Panc1 (cell line): Measurements from ENCODE around the gene ITPR2. TPM values are rescaled to one million over a fixed set of nuclear protein-coding genes. Genes with fewer than 3 reads are reported as not detected.
"Not testable (repeated sequence)": the region's sequence is repeated elsewhere in the genome, so short reads cannot be mapped to it uniquely, and the experiment has no call there.

Experiments used
- ATAC-seq: fragments of 200-7000 bp; cut with Tn5 transposase; 2 replicates; pipeline ENCODE4 v1.9.1; 2020; ENCODE audit warnings: mild to moderate bottlenecking, moderate library complexity
- BruUV-seq: library from RNA; stranded (reverse); fragments of 400-500 nt; replicated peaks from 2 replicates; lab custom pipeline; 2021; lab: Mats Ljungman, UMichigan
- CTCF ChIA-PET: fragments of 300-600 bp; sonication (Branson Sonifier 250); formaldehyde crosslinking; loops from one replicate; lab custom pipeline; 2022; ENCODE audit warnings: antibody characterized with exemption; lab: Charles Lee
- POLR2A ChIA-PET: fragments of 300-600 bp; sonication (Branson Sonifier 250); formaldehyde crosslinking; loops from one replicate; lab custom pipeline; 2022; ENCODE audit warnings: antibody characterized with exemption; lab: Charles Lee
- DNase-seq: peaks from one replicate; pipeline ENCODE4 v3.0.0-alpha.2; 2010; ENCODE audit warnings: low read depth, low spot score
- H3K27ac ChIP-seq: 2 replicates; pipeline ENCODE4 v1.5.1; 2011; ENCODE audit warnings: mild to moderate bottlenecking, low read length, inconsistent platforms
- H3K27me3 ChIP-seq: fragments of 200-500 bp; sonication (Bioruptor generic); 2 replicates; pipeline ENCODE4 v1.6.0; 2014; ENCODE audit warnings: low read length, inconsistent platforms; ENCODE audit not compliant: control insufficient read depth, insufficient read depth
- H3K36me3 ChIP-seq: fragments of 200-500 bp; sonication (Bioruptor generic); 2 replicates; pipeline ENCODE4 v1.5.1; 2014; ENCODE audit warnings: inconsistent platforms, mild to moderate bottlenecking, low read length, moderate library complexity; ENCODE audit not compliant: control insufficient read depth, insufficient read depth
- H3K4me1 ChIP-seq: 2 replicates; pipeline ENCODE4 v1.5.1; 2011; ENCODE audit warnings: inconsistent platforms, mild to moderate bottlenecking, low read length, moderate library complexity; ENCODE audit not compliant: control insufficient read depth, insufficient read depth
- H3K4me3 ChIP-seq, 2 experiments: 2 replicates each; pipeline ENCODE4 v1.5.1; 2011 to 2012; ENCODE audit warnings: low read depth in 2 of 2, low read length in 2 of 2, mild to moderate bottlenecking in 2 of 2, inconsistent platforms in 1 of 2, moderate library complexity in 1 of 2
- H3K9me3 ChIP-seq: fragments of 200-500 bp; sonication (Bioruptor generic); 2 replicates; pipeline ENCODE4 v1.5.1; 2014; ENCODE audit warnings: low read depth, mild to moderate bottlenecking, inconsistent platforms, low read length, moderate library complexity; ENCODE audit not compliant: control insufficient read depth, insufficient read depth
- POLR2AphosphoS5 ChIP-seq: IDR thresholded peaks from 2 replicates; pipeline ENCODE4 v1.6.1; 2012; ENCODE audit warnings: mild to moderate bottlenecking, low read depth, low read length, moderate library complexity
- SIN3A ChIP-seq: IDR thresholded peaks from 2 replicates; pipeline ENCODE4 v1.6.1; 2012; ENCODE audit warnings: low read depth, mild to moderate bottlenecking, low read length, moderate library complexity, borderline replicate concordance; ENCODE audit not compliant: insufficient read depth
- TCF7L2 ChIP-seq: IDR thresholded peaks from 2 replicates; pipeline ENCODE4 v1.6.1; 2011; ENCODE audit warnings: mild to moderate bottlenecking, low read depth, low read length, inconsistent platforms
- in situ Hi-C: cut with HindIII; loops from 2 replicates; pipeline ENCODE4 v1.10.0; 2016; ENCODE audit warnings: low sequenced_read_pairs, low pct_unique_long_range_greater_than_20kb
- intact Hi-C: fragments of 100-400 bp; cut with micrococcal nuclease; formaldehyde crosslinking; loops from one replicate; pipeline ENCODE4 v1.10.0; 2022; ENCODE audit not compliant: unreplicated experiment
- total RNA-seq: library from RNA; stranded (reverse); gene quantifications from one replicate; pipeline ENCODE4 v1.2.1, GENCODE V29; 2021; ENCODE audit not compliant: unreplicated experiment
- TF ChIP-seq, protein P1 (sequence below), 2 experiments: IDR thresholded peaks; 2 replicates each; pipeline ENCODE4 v1.6.1; 2011 to 2012; ENCODE audit warnings: low read depth in 2 of 2, control low read depth in 1 of 2, low read length in 1 of 2, mild to moderate bottlenecking in 1 of 2, moderate library complexity in 1 of 2; ENCODE audit not compliant: insufficient read depth in 1 of 2
- TF ChIP-seq, protein P2 (sequence below): fragments of 450-650 bp; IDR thresholded peaks from 2 replicates; pipeline ENCODE4 v1.5.1; 2017; ENCODE audit warnings: mild to moderate bottlenecking

The ITPR2 gene
- total RNA-seq, 1 experiment from 2014 or later, result 41.8 TPM

DNA sequence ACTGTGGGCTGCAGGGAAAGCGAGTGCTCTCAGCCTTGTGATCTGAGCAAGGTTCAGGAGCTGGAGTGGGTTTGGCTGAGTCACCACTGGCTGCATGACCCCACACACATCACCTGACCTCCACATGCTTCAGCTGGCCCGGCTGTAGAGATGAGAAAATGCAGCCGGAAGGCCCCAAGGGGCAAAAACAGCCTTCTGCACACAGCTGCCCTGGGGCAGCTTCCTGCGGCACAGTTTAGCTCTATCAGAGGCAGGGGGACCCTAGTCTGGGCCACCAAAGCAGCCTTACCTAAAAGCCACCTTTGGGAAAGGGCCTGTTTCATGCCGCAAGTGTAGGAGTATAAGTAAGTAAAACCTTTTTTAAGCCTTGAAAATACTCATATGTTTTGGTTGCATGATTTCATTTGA is 514.3 kb downstream of the ITPR2 start:
- peak; percentile 36 for DNase-seq
- no peaks in the 10 kb centered on the region for H3K27me3 ChIP-seq
- peak overlapping the region; percentile 36 for H3K27ac ChIP-seq
- peak; percentile 78 for ATAC-seq
- intact Hi-C loops (no loop called here), in situ Hi-C loops (no loop called here)
- no peak overlapping the region for H3K4me3 ChIP-seq
- no peak for TF ChIP-seq TCF7L2
- no peak for TF ChIP-seq POLR2AphosphoS5
- TF ChIP-seq, protein P1, sequence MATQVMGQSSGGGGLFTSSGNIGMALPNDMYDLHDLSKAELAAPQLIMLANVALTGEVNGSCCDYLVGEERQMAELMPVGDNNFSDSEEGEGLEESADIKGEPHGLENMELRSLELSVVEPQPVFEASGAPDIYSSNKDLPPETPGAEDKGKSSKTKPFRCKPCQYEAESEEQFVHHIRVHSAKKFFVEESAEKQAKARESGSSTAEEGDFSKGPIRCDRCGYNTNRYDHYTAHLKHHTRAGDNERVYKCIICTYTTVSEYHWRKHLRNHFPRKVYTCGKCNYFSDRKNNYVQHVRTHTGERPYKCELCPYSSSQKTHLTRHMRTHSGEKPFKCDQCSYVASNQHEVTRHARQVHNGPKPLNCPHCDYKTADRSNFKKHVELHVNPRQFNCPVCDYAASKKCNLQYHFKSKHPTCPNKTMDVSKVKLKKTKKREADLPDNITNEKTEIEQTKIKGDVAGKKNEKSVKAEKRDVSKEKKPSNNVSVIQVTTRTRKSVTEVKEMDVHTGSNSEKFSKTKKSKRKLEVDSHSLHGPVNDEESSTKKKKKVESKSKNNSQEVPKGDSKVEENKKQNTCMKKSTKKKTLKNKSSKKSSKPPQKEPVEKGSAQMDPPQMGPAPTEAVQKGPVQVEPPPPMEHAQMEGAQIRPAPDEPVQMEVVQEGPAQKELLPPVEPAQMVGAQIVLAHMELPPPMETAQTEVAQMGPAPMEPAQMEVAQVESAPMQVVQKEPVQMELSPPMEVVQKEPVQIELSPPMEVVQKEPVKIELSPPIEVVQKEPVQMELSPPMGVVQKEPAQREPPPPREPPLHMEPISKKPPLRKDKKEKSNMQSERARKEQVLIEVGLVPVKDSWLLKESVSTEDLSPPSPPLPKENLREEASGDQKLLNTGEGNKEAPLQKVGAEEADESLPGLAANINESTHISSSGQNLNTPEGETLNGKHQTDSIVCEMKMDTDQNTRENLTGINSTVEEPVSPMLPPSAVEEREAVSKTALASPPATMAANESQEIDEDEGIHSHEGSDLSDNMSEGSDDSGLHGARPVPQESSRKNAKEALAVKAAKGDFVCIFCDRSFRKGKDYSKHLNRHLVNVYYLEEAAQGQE (IDR thresholded peaks at IDR 0.05; ENCODE audit: insufficient read depth in 1 of 2, low read depth in 2 of 2, low read length in 1 of 2), result no peak
- no peak for TF ChIP-seq SIN3A
- TF ChIP-seq, protein P2, sequence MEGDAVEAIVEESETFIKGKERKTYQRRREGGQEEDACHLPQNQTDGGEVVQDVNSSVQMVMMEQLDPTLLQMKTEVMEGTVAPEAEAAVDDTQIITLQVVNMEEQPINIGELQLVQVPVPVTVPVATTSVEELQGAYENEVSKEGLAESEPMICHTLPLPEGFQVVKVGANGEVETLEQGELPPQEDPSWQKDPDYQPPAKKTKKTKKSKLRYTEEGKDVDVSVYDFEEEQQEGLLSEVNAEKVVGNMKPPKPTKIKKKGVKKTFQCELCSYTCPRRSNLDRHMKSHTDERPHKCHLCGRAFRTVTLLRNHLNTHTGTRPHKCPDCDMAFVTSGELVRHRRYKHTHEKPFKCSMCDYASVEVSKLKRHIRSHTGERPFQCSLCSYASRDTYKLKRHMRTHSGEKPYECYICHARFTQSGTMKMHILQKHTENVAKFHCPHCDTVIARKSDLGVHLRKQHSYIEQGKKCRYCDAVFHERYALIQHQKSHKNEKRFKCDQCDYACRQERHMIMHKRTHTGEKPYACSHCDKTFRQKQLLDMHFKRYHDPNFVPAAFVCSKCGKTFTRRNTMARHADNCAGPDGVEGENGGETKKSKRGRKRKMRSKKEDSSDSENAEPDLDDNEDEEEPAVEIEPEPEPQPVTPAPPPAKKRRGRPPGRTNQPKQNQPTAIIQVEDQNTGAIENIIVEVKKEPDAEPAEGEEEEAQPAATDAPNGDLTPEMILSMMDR, result no peak
- ChIA-PET POLR2A (interaction anchor here (0.7 kb wide), 1 partner anchor 124 kb away, joined by 3 read pairs; no protein-coding TSS in a partner anchor), CTCF (no interaction called here)
- peaks cover 8% of the 10 kb centered on the region; the same call in 1 of the 2 replicates for H3K4me1 ChIP-seq
- no TSS peak for BruUV-seq
- no peaks in the 10 kb centered on the region for H3K36me3 ChIP-seq
- peaks cover 7% of the 10 kb centered on the region; the same call in 1 of the 2 replicates for H3K9me3 ChIP-seq

DNA sequence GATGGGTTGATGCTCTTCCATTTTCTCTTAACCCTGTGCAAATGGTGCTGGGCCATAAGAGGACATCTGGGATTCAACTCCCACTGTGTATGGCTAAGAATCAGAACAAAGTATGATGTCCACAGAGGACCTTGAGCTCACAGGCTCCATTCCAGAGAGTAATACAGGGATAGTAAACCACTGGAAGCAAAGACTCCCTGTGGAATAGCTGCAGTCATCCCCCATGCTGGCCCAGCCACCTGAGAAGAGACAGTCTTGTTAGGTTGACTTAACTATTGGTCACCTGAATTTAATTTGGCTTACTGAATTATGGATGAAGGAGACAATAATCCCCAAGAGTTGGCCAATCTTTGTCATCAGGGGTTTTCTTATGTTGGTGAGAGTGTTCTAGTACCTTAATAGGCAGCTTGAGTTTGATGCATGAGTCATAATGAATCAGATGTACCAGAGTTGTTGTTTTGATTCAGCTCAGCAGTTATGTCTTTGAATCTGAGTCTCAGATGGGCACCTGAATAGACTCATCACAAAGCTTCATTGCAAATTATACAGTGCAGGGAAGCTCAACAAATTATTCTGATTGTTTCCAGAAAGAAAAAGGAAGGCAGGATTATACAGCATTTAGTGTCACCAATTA is 514.9 kb downstream of the ITPR2 start:
- ChIA-PET CTCF (no interaction called here), POLR2A (interaction anchor here (0.7 kb wide), 1 partner anchor 124 kb away, joined by 3 read pairs; no protein-coding TSS in a partner anchor)
- BruUV-seq, result no TSS peak
- Histone ChIP-seq H3K4me1 (peaks cover 8% of the 10 kb centered on the region; the same call in 1 of the 2 replicates), H3K4me3 (no peak overlapping the region), H3K27ac (peak overlapping the region; percentile 36), H3K27me3 (no peaks in the 10 kb centered on the region), H3K36me3 (no peaks in the 10 kb centered on the region), H3K9me3 (peaks cover 7% of the 10 kb centered on the region; the same call in 1 of the 2 replicates)
- in situ Hi-C loops (no loop called here), intact Hi-C loops (no loop called here)
- peak; percentile 91 for ATAC-seq
- TF ChIP-seq SIN3A (no peak), TCF7L2 (no peak), POLR2AphosphoS5 (no peak)
- TF ChIP-seq, protein P2, result no peak; the same call in 1 of the 2 replicates
- DNase-seq, result peak; percentile 81

DNA sequence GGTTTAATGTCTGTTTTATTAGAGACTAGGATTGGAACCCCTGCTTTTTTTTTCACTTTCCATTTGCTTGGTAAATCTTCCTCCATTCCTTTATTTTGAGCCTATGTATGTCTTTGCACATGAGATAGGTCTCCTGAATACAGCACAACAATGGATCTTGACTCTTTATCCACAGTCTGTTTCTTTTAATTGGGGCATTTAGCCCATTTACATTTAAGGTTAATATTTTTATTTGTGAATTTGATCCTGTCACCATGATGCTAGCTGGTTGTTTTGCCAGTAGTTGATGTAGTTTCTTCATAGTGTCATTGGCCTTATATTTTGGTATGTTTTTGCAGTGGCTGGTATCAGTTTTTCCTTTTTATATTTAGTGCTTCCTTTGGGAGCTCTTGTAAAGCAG is 518.9 kb downstream of the ITPR2 start:
- not testable (repeated sequence) for ATAC-seq

DNA sequence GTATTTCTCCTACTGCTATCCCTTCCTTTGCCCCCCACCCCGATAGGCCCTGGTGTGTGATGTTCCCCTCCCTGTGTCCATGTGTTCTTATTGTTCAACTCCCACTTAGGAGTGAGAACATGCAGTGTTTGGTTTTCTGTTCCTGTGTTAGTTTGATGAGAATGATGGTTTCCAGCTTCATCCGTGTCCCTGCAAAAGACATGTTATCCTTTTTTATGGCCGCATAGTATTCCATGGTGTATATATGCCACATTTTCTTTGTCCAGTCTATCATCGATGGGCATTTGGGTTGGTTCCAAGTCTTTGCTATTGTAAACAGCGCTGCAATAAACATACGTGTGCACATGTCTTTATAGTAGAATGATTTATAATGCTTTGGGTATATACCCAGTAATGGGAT is 522.5 kb downstream of the ITPR2 start:
- DNase-seq, BruUV-seq, H3K27ac ChIP-seq, H3K4me3 ChIP-seq, intact Hi-C loops, CTCF ChIA-PET, H3K9me3 ChIP-seq, POLR2A ChIA-PET, in situ Hi-C loops, H3K4me1 ChIP-seq, ATAC-seq, H3K27me3 ChIP-seq, H3K36me3 ChIP-seq: not testable (repeated sequence)

More for the DNA sequence above, 518.9 kb downstream of the ITPR2 start:
- H3K36me3 ChIP-seq, DNase-seq, intact Hi-C loops, H3K27ac ChIP-seq, POLR2A ChIA-PET, H3K27me3 ChIP-seq, BruUV-seq, H3K9me3 ChIP-seq, H3K4me1 ChIP-seq, CTCF ChIA-PET, H3K4me3 ChIP-seq, in situ Hi-C loops: not testable (repeated sequence)
